ENCODE results near the gene VAV2. TPM values are rescaled to one million over a fixed set of nuclear protein-coding genes. Genes with fewer than 3 reads are reported as not detected.

Gene VAV2
- total RNA-seq, 1 experiment from 2014 or later, result 3.5 TPM

DNA sequence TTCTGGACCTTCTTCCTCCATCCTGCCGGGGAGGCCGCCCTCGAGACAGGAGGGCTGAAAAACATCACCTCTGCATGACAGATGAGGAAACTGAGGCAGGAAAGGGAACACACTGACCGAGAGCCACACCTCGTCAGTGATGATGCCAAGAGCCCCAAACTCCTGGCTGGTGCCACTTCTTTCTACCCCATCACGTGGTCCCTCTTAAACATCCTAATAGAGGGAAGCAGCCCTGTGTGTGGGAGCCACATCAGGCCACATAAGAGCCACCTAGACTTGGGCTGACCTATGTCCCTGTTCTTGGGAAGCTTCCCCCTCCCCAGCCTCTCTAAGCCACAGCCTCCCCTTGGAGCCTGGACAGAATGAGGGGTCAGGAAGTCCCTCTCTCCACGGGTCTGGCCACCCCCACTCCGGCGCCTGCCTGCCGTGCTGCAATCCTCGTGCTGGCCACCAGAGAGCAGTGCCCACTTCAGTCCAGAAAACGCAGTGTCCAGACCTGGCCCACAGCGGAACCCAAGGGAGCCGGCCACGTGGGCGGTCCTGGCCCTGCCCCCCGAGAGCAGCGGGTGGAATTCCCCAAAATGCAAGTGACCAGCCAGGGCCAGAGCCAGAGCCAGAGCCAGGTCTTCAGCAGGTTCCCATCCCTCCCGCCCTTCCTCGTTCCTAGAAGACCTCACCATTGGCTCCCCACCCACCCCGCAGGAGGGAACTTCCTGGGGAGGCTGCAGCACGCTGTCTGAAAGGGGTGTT is 199.2 kb downstream of the VAV2 start:
- peak; percentile 79 for DNase-seq

DNA sequence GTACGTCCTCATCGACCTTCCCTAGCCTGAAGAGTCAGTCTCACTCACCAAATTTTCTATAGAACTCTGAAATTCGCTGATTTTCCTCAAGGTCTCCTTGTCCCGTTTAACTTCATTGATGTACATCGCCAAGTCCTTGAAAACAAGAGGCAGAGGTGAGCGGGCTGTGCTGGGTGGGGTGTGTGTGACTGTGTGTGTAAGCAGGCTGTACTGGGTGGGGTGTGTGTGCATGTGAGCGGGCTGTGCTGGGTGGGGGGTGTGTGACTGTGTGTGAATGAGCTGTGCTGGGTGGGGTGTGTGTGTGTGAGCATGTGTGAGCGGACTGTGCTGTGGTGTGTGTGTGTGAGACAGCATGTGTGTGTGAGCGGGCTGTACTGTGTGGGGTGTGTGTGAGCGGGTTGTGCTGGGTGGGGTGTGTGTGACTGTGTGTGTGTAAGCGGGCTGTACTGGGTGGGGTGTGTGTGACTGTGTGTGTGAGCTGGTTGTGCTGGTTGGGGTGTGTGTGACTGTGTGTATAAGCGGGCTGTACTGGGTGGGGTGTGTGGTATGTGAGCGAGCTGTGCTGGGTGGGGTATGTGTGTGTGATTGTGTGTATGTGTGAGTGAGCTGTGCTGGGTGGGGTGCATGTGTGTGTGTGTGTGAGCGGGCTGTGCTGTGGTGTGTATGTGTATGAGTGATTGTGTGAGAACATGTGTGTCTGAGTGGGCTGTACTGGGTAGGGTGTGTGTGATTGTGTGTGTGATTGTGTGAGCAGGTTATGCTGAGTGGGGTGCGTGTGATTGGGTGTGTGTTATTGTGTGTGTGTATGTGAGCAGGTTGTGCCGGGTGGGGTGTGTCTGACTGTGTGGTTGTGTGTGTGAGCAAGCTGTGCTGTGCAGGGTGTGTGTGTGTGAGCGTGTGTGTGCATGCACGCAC is 200.1 kb downstream of the VAV2 start:
- Histone ChIP-seq H3K36me3 (ENCODE audit: insufficient read depth, low read length) (no peaks in the 10 kb centered on the region), H3K4me1 (ENCODE audit: low read length) (peaks cover 32% of the 10 kb centered on the region), H3K4me2 (ENCODE audit: low read depth, low read length, poor library complexity, severe bottlenecking) (no peak overlapping the region), H3K9ac (ENCODE audit: low read length) (no peak overlapping the region), H2AFZ (ENCODE audit: low read length) (no peak overlapping the region), H3K27me3 (ENCODE audit: low read length) (no peaks in the 10 kb centered on the region), H3K79me2 (ENCODE audit: low read length) (no peaks in the 10 kb centered on the region), H3K9me2 (replicated peaks; ENCODE audit: insufficient read depth, low read length) (no peaks in the 10 kb centered on the region), H3K27ac (ENCODE audit: low read length) (no peak overlapping the region), H3K9me3 (ENCODE audit: low read length) (no peaks in the 10 kb centered on the region), H3K4me3 (ENCODE audit: low read length) (no peak overlapping the region), H4K20me1 (ENCODE audit: insufficient read depth, low read depth, low read length) (peaks cover 11% of the 10 kb centered on the region; the same call in 1 of the 2 replicates)
- DNase-seq, result no peak

More for the DNA sequence above, 199.2 kb downstream of the VAV2 start:
- no peak overlapping the region for H3K27ac ChIP-seq (ENCODE audit: low read length)
- H3K4me2 ChIP-seq (ENCODE audit: low read depth, low read length, poor library complexity, severe bottlenecking), result peak overlapping the region; percentile 7
- H3K4me3 ChIP-seq (ENCODE audit: low read length), result no peak overlapping the region
- peaks cover 11% of the 10 kb centered on the region; the same call in 1 of the 2 replicates for H4K20me1 ChIP-seq (ENCODE audit: insufficient read depth, low read depth, low read length)
- H2AFZ ChIP-seq (ENCODE audit: low read length), result no peak overlapping the region
- H3K9me3 ChIP-seq (ENCODE audit: low read length), result no peaks in the 10 kb centered on the region
- H3K4me1 ChIP-seq (ENCODE audit: low read length), result peaks cover 23% of the 10 kb centered on the region
- no peaks in the 10 kb centered on the region for H3K9me2 ChIP-seq (replicated peaks; ENCODE audit: insufficient read depth, low read length)
- no peaks in the 10 kb centered on the region for H3K79me2 ChIP-seq (ENCODE audit: low read length)
- H3K27me3 ChIP-seq (ENCODE audit: low read length), result no peaks in the 10 kb centered on the region
- H3K36me3 ChIP-seq (ENCODE audit: insufficient read depth, low read length), result no peaks in the 10 kb centered on the region
- no peak overlapping the region for H3K9ac ChIP-seq (ENCODE audit: low read length)

DNA sequence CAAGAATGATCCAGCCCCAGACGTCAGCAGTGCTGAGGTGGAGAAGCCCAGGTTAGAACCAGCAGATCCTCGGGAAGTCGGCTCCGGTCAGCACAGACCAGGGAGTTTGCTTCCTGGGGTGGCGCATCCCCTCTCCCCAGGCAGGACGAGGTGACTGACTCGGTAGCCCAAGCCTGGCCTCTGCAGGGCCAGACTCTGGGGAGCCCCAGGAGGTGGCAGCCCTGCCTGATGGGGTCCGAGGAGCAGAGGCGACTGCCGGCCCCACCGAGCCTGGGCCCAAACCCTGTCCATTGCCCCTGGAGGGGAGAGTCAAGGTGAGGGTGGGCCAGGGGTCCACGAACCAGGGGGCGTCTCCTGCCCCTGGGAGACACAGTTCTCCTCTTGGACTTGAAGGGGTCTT is 201.1 kb downstream of the VAV2 start:
- peaks cover 41% of the 10 kb centered on the region for H3K4me1 ChIP-seq (ENCODE audit: low read length)
- H3K36me3 ChIP-seq (ENCODE audit: insufficient read depth, low read length), result no peaks in the 10 kb centered on the region; the same call in 1 of the 2 replicates
- no peak overlapping the region for H3K9ac ChIP-seq (ENCODE audit: low read length)
- H3K4me2 ChIP-seq (ENCODE audit: low read depth, low read length, poor library complexity, severe bottlenecking), result no peak overlapping the region
- no peaks in the 10 kb centered on the region for H3K9me2 ChIP-seq (replicated peaks; ENCODE audit: insufficient read depth, low read length)
- no peaks in the 10 kb centered on the region for H3K79me2 ChIP-seq (ENCODE audit: low read length)
- no peak overlapping the region for H3K4me3 ChIP-seq (ENCODE audit: low read length)
- H3K27me3 ChIP-seq (ENCODE audit: low read length), result no peaks in the 10 kb centered on the region
- DNase-seq, result no peak
- H3K27ac ChIP-seq (ENCODE audit: low read length), result no peak overlapping the region
- no peak overlapping the region for H2AFZ ChIP-seq (ENCODE audit: low read length)
- H4K20me1 ChIP-seq (ENCODE audit: insufficient read depth, low read depth, low read length), result peaks cover 16% of the 10 kb centered on the region; the same call in 1 of the 2 replicates
- H3K9me3 ChIP-seq (ENCODE audit: low read length), result no peaks in the 10 kb centered on the region

DNA sequence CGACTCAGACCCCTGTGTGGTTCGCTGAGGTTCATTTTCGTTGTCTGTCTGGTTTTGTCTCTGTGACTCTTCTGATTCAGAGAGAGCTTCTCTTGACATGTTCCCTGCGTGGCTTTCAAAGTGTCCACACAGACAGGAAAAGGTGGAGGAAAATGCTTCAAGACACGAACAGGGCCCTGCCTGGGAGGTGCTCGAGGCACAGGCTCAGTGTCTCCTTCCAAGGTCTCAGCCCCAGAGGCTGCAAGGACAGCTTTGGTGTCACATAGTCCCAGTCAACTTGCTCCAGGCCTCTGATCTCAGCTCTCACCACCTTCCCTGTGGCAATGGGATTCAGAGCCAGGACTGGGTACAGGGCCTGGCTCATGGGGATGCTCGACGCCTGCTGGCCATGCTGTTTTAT is 202.3 kb downstream of the VAV2 start:
- H3K79me2 ChIP-seq (ENCODE audit: low read length), result no peaks in the 10 kb centered on the region
- H3K36me3 ChIP-seq (ENCODE audit: insufficient read depth, low read length), result no peaks in the 10 kb centered on the region; the same call in 1 of the 2 replicates
- H3K9me3 ChIP-seq (ENCODE audit: low read length), result no peaks in the 10 kb centered on the region
- peaks cover 13% of the 10 kb centered on the region; the same call in 1 of the 2 replicates for H4K20me1 ChIP-seq (ENCODE audit: insufficient read depth, low read depth, low read length)
- no peak overlapping the region for H3K4me3 ChIP-seq (ENCODE audit: low read length)
- no peak overlapping the region for H3K27ac ChIP-seq (ENCODE audit: low read length)
- H3K9ac ChIP-seq (ENCODE audit: low read length), result no peak overlapping the region
- no peak overlapping the region for H2AFZ ChIP-seq (ENCODE audit: low read length)
- no peaks in the 10 kb centered on the region for H3K27me3 ChIP-seq (ENCODE audit: low read length)
- no peak for DNase-seq
- H3K4me1 ChIP-seq (ENCODE audit: low read length), result peaks cover 41% of the 10 kb centered on the region
- H3K9me2 ChIP-seq (replicated peaks; ENCODE audit: insufficient read depth, low read length), result no peaks in the 10 kb centered on the region
- H3K4me2 ChIP-seq (ENCODE audit: low read depth, low read length, poor library complexity, severe bottlenecking), result no peak overlapping the region

DNA sequence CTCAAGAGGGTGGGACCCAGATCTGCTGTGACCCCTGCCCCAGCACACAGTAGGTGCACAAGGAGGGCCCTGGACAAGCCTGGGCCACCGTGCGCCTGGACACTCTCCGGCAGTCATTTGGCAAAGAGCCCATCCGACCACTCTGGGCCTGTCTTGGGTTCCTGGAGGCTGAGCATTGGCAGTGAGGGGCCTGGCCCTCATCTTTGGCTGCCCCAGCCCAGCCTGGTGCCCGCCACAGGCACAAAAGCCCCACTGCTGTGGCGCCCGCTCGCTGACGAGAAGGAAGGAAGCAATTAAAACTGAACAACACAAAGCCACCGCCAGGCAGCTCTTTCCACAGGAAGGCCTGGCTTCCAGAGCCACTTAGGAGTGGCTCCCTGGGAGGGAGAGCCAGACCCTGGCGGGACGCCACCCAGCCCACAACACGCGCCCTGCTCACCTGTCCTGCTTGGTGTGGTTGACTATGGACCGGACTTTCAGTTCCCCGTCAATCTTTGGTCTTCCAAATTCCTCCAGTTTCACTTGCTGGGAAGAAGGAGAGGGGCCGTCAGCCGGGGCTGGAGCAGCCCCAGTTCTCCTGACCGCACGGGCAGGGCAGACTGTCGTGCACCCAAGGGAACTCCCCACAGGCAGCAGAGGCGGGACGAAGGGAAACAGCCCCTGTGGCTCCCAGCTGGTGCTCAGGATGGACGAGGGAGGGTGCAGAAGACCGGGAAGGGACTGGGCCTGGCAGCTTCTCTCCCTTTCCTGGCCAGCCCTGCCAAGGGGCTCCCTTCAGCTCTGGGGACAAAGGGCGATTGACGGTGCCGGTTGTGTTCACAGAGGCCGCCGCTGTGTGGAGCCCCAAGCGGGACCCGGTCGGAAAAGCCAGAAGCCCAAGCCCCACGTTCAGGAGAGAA is 203.1 kb downstream of the VAV2 start:
- Histone ChIP-seq H3K4me2 (ENCODE audit: low read depth, low read length, poor library complexity, severe bottlenecking) (no peak overlapping the region), H3K9ac (ENCODE audit: low read length) (no peak overlapping the region), H3K36me3 (ENCODE audit: insufficient read depth, low read length) (no peaks in the 10 kb centered on the region; the same call in 1 of the 2 replicates)

DNA sequence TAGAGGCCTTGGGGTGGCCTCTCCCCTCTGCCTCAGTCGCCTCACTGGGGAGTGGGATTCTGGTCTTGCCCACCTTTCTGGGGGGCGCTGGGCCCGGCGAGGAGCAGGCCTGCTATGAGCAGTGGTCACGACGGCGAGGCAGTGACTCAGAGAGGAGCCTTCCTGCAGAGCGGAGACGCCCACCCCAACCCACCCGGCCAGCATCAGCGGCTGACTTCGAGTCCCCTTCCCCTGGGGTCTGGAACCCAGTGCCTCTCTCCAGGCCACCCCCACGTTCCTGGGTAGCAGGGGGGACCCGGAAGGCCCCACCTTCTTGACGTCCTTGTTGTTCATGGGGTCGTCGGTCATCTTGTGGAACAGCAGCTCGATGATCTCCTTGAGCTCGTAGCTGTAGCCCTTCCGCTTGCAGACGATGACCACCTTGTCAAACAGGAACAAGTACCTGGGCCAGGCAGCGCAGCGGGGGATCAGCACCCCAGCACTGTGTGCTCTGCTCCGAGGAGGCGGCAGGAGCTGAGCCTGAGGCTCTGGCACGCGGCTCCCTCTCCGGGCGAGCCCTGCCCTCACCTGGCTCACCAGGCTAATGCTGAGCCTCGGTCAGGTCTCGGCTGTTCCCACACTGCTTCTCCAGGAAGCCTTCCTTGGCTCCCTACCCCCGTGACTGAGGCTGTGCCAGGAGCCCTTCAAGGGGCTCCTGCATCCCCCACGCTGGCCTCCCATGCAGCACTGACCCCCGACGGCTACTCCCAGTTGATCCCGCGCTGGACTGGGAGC is 203.9 kb downstream of the VAV2 start:
- no peak overlapping the region for H3K4me2 ChIP-seq (ENCODE audit: low read depth, low read length, poor library complexity, severe bottlenecking)
- no peaks in the 10 kb centered on the region for H3K9me2 ChIP-seq (replicated peaks; ENCODE audit: insufficient read depth, low read length)
- no peaks in the 10 kb centered on the region for H3K79me2 ChIP-seq (ENCODE audit: low read length)
- no peak for DNase-seq
- no peaks in the 10 kb centered on the region for H3K27me3 ChIP-seq (ENCODE audit: low read length)
- H3K4me1 ChIP-seq (ENCODE audit: low read length), result peaks cover 26% of the 10 kb centered on the region
- no peak overlapping the region for H2AFZ ChIP-seq (ENCODE audit: low read length)
- no peak overlapping the region for H3K4me3 ChIP-seq (ENCODE audit: low read length)
- 0 out of 2 replicates have a peak, but pooled peaks cover 5% of the 10 kb centered on the region for H4K20me1 ChIP-seq (ENCODE audit: insufficient read depth, low read depth, low read length)
- H3K9ac ChIP-seq (ENCODE audit: low read length), result no peak overlapping the region
- no peak overlapping the region for H3K27ac ChIP-seq (ENCODE audit: low read length)
- no peaks in the 10 kb centered on the region; the same call in 1 of the 2 replicates for H3K36me3 ChIP-seq (ENCODE audit: insufficient read depth, low read length)
- H3K9me3 ChIP-seq (ENCODE audit: low read length), result no peaks in the 10 kb centered on the region

More for the DNA sequence above, 203.1 kb downstream of the VAV2 start:
- Histone ChIP-seq H4K20me1 (ENCODE audit: insufficient read depth, low read depth, low read length) (peaks cover 5% of the 10 kb centered on the region; the same call in 1 of the 2 replicates), H3K4me1 (ENCODE audit: low read length) (peaks cover 34% of the 10 kb centered on the region), H3K4me3 (ENCODE audit: low read length) (no peak overlapping the region), H3K79me2 (ENCODE audit: low read length) (no peaks in the 10 kb centered on the region), H3K9me3 (ENCODE audit: low read length) (no peaks in the 10 kb centered on the region), H2AFZ (ENCODE audit: low read length) (no peak overlapping the region), H3K27ac (ENCODE audit: low read length) (no peak overlapping the region), H3K27me3 (ENCODE audit: low read length) (no peaks in the 10 kb centered on the region), H3K9me2 (replicated peaks; ENCODE audit: insufficient read depth, low read length) (no peaks in the 10 kb centered on the region)
- no peak for DNase-seq

DNA sequence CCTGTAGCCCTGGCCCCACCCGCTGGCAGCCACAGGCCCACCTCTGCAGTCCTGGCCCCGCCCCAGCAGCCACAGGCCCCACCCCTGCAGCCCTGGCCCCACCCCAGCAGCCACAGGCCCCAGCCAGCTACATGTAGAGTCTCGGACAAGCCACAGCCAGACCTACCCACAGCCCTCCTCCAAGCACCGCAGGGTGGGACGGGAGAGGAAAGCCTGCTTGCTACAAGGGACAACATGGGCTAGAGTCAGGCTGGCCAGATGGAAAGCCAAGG is 204.4 kb downstream of the VAV2 start:
- Histone ChIP-seq H3K27ac (ENCODE audit: low read length) (no peak overlapping the region), H3K9ac (ENCODE audit: low read length) (no peak overlapping the region), H4K20me1 (ENCODE audit: insufficient read depth, low read depth, low read length) (0 out of 2 replicates have a peak, but pooled peaks cover 9% of the 10 kb centered on the region), H2AFZ (ENCODE audit: low read length) (no peak overlapping the region), H3K4me3 (ENCODE audit: low read length) (no peak overlapping the region), H3K9me2 (replicated peaks; ENCODE audit: insufficient read depth, low read length) (no peaks in the 10 kb centered on the region), H3K4me1 (ENCODE audit: low read length) (peaks cover 22% of the 10 kb centered on the region), H3K27me3 (ENCODE audit: low read length) (no peaks in the 10 kb centered on the region), H3K9me3 (ENCODE audit: low read length) (no peaks in the 10 kb centered on the region), H3K36me3 (ENCODE audit: insufficient read depth, low read length) (no peaks in the 10 kb centered on the region; the same call in 1 of the 2 replicates), H3K79me2 (ENCODE audit: low read length) (no peaks in the 10 kb centered on the region), H3K4me2 (ENCODE audit: low read depth, low read length, poor library complexity, severe bottlenecking) (no peak overlapping the region)
- DNase-seq, result peak; percentile 81

Measured in Karpas-422 (cell line).